GM12878 (cell line): ENCODE results near the gene SEMA4F. TPM values are rescaled to one million over a fixed set of nuclear protein-coding genes. Genes with fewer than 3 reads are reported as not detected.

Experiments used
- CBX3 ChIP-seq: fragments of 200-600 bp; sonication (generic); IDR thresholded peaks from 2 replicates; pipeline ENCODE4 v1.6.1; 2016; ENCODE audit warnings: low read depth, borderline replicate concordance
- CBX5 ChIP-seq: sonication (generic); IDR thresholded peaks from 2 replicates; pipeline ENCODE4 v1.6.1; 2016; ENCODE audit warnings: low read depth, moderate library complexity, mild to moderate bottlenecking, inconsistent platforms
- FOS ChIP-seq: IDR thresholded peaks from 3 replicates; pipeline ENCODE4 v1.6.1; 2011; ENCODE audit warnings: borderline replicate concordance; ENCODE audit not compliant: insufficient read length; ENCODE audit errors: extremely low read depth
- GABPA ChIP-seq: IDR thresholded peaks from 2 replicates; pipeline ENCODE4 v1.6.1; 2014; ENCODE audit warnings: antibody characterized with exemption, low read depth, mild to moderate bottlenecking, inconsistent platforms
- HDGF ChIP-seq: fragments of 450-650 bp; IDR thresholded peaks from 2 replicates; pipeline ENCODE4 v1.6.1; 2016; ENCODE audit warnings: antibody characterized with exemption
- KAT2A ChIP-seq: conservative IDR thresholded peaks from 2 replicates; pipeline ENCODE4 v1.6.1; 2011; ENCODE audit warnings: low read depth, low read length; ENCODE audit not compliant: control insufficient read depth
- NFYB ChIP-seq: IDR thresholded peaks from 2 replicates; pipeline ENCODE4 v1.6.1; 2011; ENCODE audit warnings: low read depth, mild to moderate bottlenecking, low read length, improper control_type of control experiment, moderate library complexity; ENCODE audit not compliant: insufficient read depth
- POLR2A ChIP-seq: IDR thresholded peaks from 2 replicates; pipeline ENCODE4 v1.6.1; 2011; ENCODE audit warnings: low read depth, mild to moderate bottlenecking, low read length
- RELA ChIP-seq: fragments of 450-650 bp; IDR thresholded peaks from 2 replicates; pipeline ENCODE4 v1.8.0; 2014; ENCODE audit warnings: borderline replicate concordance; ENCODE audit not compliant: partially characterized antibody
- RFX5 ChIP-seq: IDR thresholded peaks from 2 replicates; pipeline ENCODE4 v1.6.1; 2011; ENCODE audit warnings: low read depth, low read length, improper control_type of control experiment
- SIX5 ChIP-seq: IDR thresholded peaks from 2 replicates; pipeline ENCODE4 v1.6.1; 2011; ENCODE audit warnings: mild to moderate bottlenecking, low read depth, low read length, moderate library complexity; ENCODE audit not compliant: severe bottlenecking
- TCF12 ChIP-seq: IDR thresholded peaks from 2 replicates; pipeline ENCODE4 v1.6.1; 2011; ENCODE audit warnings: low read depth, mild to moderate bottlenecking, low read length
- YBX1 ChIP-seq: fragments of 450-650 bp; IDR thresholded peaks from 2 replicates; pipeline ENCODE4 v1.6.1; 2016; ENCODE audit warnings: antibody characterized with exemption
- ZNF217 ChIP-seq: fragments of 450-650 bp; IDR thresholded peaks from 2 replicates; pipeline ENCODE4 v1.6.1; 2017; ENCODE audit warnings: antibody characterized with exemption, mild to moderate bottlenecking
- ZSCAN29 ChIP-seq: fragments of 450-650 bp; IDR thresholded peaks from 2 replicates; pipeline ENCODE4 v1.6.1; 2017; ENCODE audit warnings: mild to moderate bottlenecking, moderate library complexity
- polyA plus RNA-seq, 11 experiments: library from polyadenylated mRNA; depleted of rRNA in 4 of 11; unstranded in 6 of 11; stranded (reverse) in 5 of 11; fragments of >200 nt; fragmentation: Nextera tagmentation in 4 of 11; fragmentation: Illumina TruSeq in 1 of 11; extraction: Ambion mirVana in 4 of 11; extraction: Trizol in 1 of 11; gene quantifications; 1 replicate in 1 of 11; 2 replicates in 10 of 11; pipeline versions ENCODE4 v1.2.1 to v1.2.3, GENCODE V29; 2011 to 2016; ENCODE audit warnings: inconsistent platforms in 2 of 11, missing spikeins in 2 of 11, low read depth in 1 of 11
- total RNA-seq, 4 experiments: library from RNA; depleted of rRNA in 3 of 4; stranded (reverse); fragments of >200 nt in 3 of 4; fragmentation: Illumina TruSeq in 1 of 4; extraction: Trizol in 1 of 4; gene quantifications; 2 replicates each; pipeline versions ENCODE4 v1.2.1 to v1.2.3, GENCODE V29; 2013 to 2021
- TF ChIP-seq, protein P1 (sequence below): fragments of 450-650 bp; IDR thresholded peaks from 2 replicates; pipeline ENCODE4 v1.6.1; 2016; ENCODE audit warnings: mild to moderate bottlenecking
- TF ChIP-seq, protein P2 (sequence below): IDR thresholded peaks from 2 replicates; pipeline ENCODE4 v1.6.1; 2011; ENCODE audit warnings: borderline replicate concordance, low read depth, mild to moderate bottlenecking, moderate library complexity, low read length; ENCODE audit not compliant: insufficient read depth, poor library complexity, severe bottlenecking
- TF ChIP-seq, protein P3 (sequence below): fragments of 450-650 bp; IDR thresholded peaks from 2 replicates; pipeline ENCODE4 v1.6.1; 2016; ENCODE audit warnings: mild to moderate bottlenecking, moderate library complexity, borderline replicate concordance
- TF ChIP-seq, protein P4 (sequence below): fragments of 450-650 bp; IDR thresholded peaks from 2 replicates; pipeline ENCODE4 v1.6.1; 2018; ENCODE audit warnings: borderline replicate concordance, mild to moderate bottlenecking; ENCODE audit not compliant: partially characterized antibody

The SEMA4F gene
- total and polyA plus RNA-seq, 10 of the 15 experiments (the other 5 are each of a cell fraction or from before 2014, with no cell fraction given): 0.26 to 3.0 (median 2.1) TPM

DNA sequence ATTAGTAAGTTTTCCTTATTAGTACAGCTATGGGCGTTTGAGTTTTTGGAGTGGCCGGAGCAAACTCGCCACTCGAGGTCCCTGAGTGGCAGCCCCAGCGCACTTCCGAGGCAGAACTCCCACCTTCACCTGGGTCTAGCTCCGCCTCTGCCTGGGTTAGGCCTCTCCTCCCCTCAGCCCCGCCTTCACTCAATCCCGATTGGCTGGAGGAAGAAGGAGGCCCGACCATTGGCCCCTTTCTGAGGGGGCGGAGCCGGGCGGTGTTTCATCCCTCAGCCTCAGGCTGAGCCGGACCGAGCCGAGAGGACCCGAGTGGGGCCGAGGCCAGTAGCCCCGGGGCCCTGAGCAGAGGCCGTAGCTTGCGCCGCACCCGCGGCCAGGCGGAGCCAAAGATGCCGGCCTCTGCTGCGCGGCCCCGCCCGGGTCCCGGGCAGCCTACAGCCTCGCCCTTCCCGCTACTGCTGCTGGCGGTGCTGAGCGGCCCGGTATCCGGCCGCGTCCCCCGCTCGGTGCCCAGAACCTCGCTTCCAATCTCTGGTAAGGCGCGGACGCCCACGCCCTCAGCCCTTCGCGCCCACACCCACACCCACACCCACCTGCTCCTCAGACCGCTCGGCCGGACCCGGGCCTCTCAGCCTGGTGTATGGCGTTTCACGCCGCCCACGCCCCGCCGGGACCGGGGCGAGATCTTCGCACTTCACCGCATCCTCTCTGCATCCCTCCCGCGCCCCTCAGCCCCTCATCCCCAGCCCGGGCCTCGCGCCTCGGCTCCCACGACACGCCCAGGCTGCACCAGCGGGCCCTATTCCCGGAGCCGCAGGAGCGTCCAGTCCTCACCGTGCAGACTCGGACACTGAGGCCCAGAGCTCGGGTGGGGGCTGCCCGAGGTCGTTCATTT lies at the start of gene SEMA4F (continued):
- TF ChIP-seq, protein P1, sequence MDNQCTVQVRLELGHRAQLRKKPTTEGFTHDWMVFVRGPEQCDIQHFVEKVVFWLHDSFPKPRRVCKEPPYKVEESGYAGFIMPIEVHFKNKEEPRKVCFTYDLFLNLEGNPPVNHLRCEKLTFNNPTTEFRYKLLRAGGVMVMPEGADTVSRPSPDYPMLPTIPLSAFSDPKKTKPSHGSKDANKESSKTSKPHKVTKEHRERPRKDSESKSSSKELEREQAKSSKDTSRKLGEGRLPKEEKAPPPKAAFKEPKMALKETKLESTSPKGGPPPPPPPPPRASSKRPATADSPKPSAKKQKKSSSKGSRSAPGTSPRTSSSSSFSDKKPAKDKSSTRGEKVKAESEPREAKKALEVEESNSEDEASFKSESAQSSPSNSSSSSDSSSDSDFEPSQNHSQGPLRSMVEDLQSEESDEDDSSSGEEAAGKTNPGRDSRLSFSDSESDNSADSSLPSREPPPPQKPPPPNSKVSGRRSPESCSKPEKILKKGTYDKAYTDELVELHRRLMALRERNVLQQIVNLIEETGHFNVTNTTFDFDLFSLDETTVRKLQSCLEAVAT: no peak
- TF ChIP-seq KAT2A: no peak
- no peak for TF ChIP-seq CBX5
- TF ChIP-seq POLR2A: peak; percentile 62; the same call in 1 of the 2 replicates
- TF ChIP-seq ZSCAN29: no peak
- no peak; the same call in 1 of the 2 replicates for TF ChIP-seq ZNF217
- TF ChIP-seq SIX5: no peak
- TF ChIP-seq RFX5: peak; percentile 41; the same call in 1 of the 2 replicates
- TF ChIP-seq RELA: no peak
- no peak for TF ChIP-seq HDGF
- TF ChIP-seq, protein P2, sequence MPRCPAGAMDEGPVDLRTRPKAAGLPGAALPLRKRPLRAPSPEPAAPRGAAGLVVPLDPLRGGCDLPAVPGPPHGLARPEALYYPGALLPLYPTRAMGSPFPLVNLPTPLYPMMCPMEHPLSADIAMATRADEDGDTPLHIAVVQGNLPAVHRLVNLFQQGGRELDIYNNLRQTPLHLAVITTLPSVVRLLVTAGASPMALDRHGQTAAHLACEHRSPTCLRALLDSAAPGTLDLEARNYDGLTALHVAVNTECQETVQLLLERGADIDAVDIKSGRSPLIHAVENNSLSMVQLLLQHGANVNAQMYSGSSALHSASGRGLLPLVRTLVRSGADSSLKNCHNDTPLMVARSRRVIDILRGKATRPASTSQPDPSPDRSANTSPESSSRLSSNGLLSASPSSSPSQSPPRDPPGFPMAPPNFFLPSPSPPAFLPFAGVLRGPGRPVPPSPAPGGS: no peak
- TF ChIP-seq, protein P3, sequence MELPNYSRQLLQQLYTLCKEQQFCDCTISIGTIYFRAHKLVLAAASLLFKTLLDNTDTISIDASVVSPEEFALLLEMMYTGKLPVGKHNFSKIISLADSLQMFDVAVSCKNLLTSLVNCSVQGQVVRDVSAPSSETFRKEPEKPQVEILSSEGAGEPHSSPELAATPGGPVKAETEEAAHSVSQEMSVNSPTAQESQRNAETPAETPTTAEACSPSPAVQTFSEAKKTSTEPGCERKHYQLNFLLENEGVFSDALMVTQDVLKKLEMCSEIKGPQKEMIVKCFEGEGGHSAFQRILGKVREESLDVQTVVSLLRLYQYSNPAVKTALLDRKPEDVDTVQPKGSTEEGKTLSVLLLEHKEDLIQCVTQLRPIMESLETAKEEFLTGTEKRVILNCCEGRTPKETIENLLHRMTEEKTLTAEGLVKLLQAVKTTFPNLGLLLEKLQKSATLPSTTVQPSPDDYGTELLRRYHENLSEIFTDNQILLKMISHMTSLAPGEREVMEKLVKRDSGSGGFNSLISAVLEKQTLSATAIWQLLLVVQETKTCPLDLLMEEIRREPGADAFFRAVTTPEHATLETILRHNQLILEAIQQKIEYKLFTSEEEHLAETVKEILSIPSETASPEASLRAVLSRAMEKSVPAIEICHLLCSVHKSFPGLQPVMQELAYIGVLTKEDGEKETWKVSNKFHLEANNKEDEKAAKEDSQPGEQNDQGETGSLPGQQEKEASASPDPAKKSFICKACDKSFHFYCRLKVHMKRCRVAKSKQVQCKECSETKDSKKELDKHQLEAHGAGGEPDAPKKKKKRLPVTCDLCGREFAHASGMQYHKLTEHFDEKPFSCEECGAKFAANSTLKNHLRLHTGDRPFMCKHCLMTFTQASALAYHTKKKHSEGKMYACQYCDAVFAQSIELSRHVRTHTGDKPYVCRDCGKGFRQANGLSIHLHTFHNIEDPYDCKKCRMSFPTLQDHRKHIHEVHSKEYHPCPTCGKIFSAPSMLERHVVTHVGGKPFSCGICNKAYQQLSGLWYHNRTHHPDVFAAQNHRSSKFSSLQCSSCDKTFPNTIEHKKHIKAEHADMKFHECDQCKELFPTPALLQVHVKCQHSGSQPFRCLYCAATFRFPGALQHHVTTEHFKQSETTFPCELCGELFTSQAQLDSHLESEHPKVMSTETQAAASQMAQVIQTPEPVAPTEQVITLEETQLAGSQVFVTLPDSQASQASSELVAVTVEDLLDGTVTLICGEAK: no peak
- peak; percentile 97 for TF ChIP-seq NFYB
- no peak for TF ChIP-seq CBX3
- TF ChIP-seq, protein P4, sequence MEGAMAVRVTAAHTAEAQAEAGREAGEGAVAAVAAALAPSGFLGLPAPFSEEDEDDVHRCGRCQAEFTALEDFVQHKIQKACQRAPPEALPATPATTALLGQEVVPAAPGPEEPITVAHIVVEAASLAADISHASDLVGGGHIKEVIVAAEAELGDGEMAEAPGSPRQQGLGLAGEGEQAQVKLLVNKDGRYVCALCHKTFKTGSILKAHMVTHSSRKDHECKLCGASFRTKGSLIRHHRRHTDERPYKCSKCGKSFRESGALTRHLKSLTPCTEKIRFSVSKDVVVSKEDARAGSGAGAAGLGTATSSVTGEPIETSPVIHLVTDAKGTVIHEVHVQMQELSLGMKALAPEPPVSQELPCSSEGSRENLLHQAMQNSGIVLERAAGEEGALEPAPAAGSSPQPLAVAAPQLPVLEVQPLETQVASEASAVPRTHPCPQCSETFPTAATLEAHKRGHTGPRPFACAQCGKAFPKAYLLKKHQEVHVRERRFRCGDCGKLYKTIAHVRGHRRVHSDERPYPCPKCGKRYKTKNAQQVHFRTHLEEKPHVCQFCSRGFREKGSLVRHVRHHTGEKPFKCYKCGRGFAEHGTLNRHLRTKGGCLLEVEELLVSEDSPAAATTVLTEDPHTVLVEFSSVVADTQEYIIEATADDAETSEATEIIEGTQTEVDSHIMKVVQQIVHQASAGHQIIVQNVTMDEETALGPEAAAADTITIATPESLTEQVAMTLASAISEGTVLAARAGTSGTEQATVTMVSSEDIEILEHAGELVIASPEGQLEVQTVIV: no peak
- TF ChIP-seq YBX1: no peak
- peak; percentile 39 for TF ChIP-seq FOS
- TF ChIP-seq TCF12: no peak
- TF ChIP-seq GABPA: no peak
